SK-N-SH (cell line): ENCODE data around the gene LRRC17.
"Not testable (repeated sequence)": the region's sequence is repeated elsewhere in the genome, so short reads cannot be mapped to it uniquely, and the experiment has no call there.

Source experiments
- CHD2 ChIP-seq: fragments of 150-350 bp; IDR thresholded peaks from 2 replicates; pipeline ENCODE4 v1.6.1; 2018; ENCODE audit warnings: low read length; ENCODE audit not compliant: partially characterized antibody
- CTCF ChIP-seq: fragments of 200-600 bp; sonication (generic); IDR thresholded peaks from 2 replicates; pipeline ENCODE4 v1.6.1; 2017; ENCODE audit warnings: antibody characterized with exemption, mild to moderate bottlenecking, moderate library complexity
- EP300 ChIP-seq, 2 experiments: IDR thresholded peaks; 2 replicates each; pipeline versions ENCODE4 v1.4.0 to v1.6.1; 2012; ENCODE audit warnings: borderline replicate concordance in 1 of 2, low read depth in 1 of 2, low read length in 1 of 2
- FOXJ3 ChIP-seq: sonication (generic); formaldehyde crosslinking; IDR thresholded peaks from 2 replicates; pipeline ENCODE4 v1.5.1; 2020; ENCODE audit warnings: mild to moderate bottlenecking, missing genetic modification reagents
- NRF1 ChIP-seq: IDR thresholded peaks from 2 replicates; pipeline ENCODE4 v1.6.1; 2012; ENCODE audit warnings: low read depth, mild to moderate bottlenecking, low read length
- RAD21 ChIP-seq: IDR thresholded peaks from 2 replicates; pipeline ENCODE4 v1.6.1; 2012; ENCODE audit warnings: mild to moderate bottlenecking, low read length
- REST ChIP-seq: IDR thresholded peaks from 2 replicates; pipeline ENCODE4 v1.6.1; 2012; ENCODE audit warnings: mild to moderate bottlenecking, low read depth, low read length, moderate library complexity
- TCF12 ChIP-seq: IDR thresholded peaks from 2 replicates; pipeline ENCODE4 v1.4.0; 2012
- YY1 ChIP-seq: IDR thresholded peaks from 2 replicates; pipeline ENCODE4 v1.4.0; 2012; ENCODE audit warnings: low read depth, mild to moderate bottlenecking

- not testable (repeated sequence) for TF ChIP-seq NRF1; CHD2; RAD21; REST; CTCF; FOXJ3; TCF12; YY1; EP300 (IDR thresholded peaks at IDR 0.05; ENCODE audit: borderline replicate concordance in 1 of 2, low read depth in 1 of 2, low read length in 1 of 2)
These were observed 41.6 kb downstream of the LRRC17 start for GRCh38 chr7:102954359-102954758.
